Calu3 (cell line): ENCODE results near the gene FLVCR2. TPM values are rescaled to one million over a fixed set of nuclear protein-coding genes. Genes with fewer than 3 reads are reported as not detected.

ENCODE experiments used
- BruUV-seq: library from RNA; stranded (reverse); fragments of 400-500 nt; replicated peaks from 2 replicates; lab custom pipeline; 2021; lab: Mats Ljungman, UMichigan
- CTCF ChIA-PET: fragments of 300-600 bp; sonication (Branson Sonifier 250); formaldehyde crosslinking; loops from one replicate; lab custom pipeline; 2022; ENCODE audit warnings: antibody characterized with exemption; lab: Charles Lee
- DNase-seq: peaks from one replicate; pipeline ENCODE4 v3.0.0; 2022
- H3K27ac Mint-ChIP-seq: one replicate; pipeline ENCODE4 v1.8.0; 2022; ENCODE audit warnings: mixed read lengths; ENCODE audit not compliant: unreplicated experiment
- H3K27me3 Mint-ChIP-seq: one replicate; pipeline ENCODE4 v1.8.0; 2022; ENCODE audit warnings: mixed read lengths; ENCODE audit not compliant: unreplicated experiment
- H3K36me3 Mint-ChIP-seq: one replicate; pipeline ENCODE4 v1.8.0; 2022; ENCODE audit warnings: mild to moderate bottlenecking, moderate library complexity, mixed read lengths; ENCODE audit not compliant: insufficient read depth, unreplicated experiment
- H3K4me1 Mint-ChIP-seq: one replicate; pipeline ENCODE4 v1.8.0; 2022; ENCODE audit warnings: mild to moderate bottlenecking, low read depth, mixed read lengths; ENCODE audit not compliant: unreplicated experiment
- H3K4me3 Mint-ChIP-seq: one replicate; pipeline ENCODE4 v1.8.0; 2022; ENCODE audit warnings: mild to moderate bottlenecking, low read depth, moderate library complexity, mixed read lengths; ENCODE audit not compliant: unreplicated experiment
- H3K9me3 Mint-ChIP-seq: one replicate; pipeline ENCODE4 v1.8.0; 2022; ENCODE audit warnings: low read depth, mixed read lengths; ENCODE audit not compliant: unreplicated experiment
- CTCF ChIP-seq: fragments of 200-600 bp; IDR thresholded peaks from one replicate; pipeline ENCODE4 v1.8.0; 2022; ENCODE audit warnings: antibody characterized with exemption; ENCODE audit not compliant: unreplicated experiment
- intact Hi-C: fragments of 100-400 bp; cut with micrococcal nuclease; formaldehyde crosslinking; loops from one replicate; pipeline ENCODE4 v1.10.0; 2022; ENCODE audit not compliant: unreplicated experiment
- total RNA-seq: library from RNA; stranded (reverse); gene quantifications from 2 replicates; pipeline ENCODE4 v1.2.3, GENCODE V29; 2022

FLVCR2 gene
- total RNA-seq, 1 experiment from 2014 or later, result 1.4 TPM

GRCh38 chr14:75604979-75605851 lies 26.8 kb downstream of the FLVCR2 start:
- no TSS peak for BruUV-seq
- Mint-ChIP-seq H3K4me1 (no peaks in the 10 kb centered on the region), H3K9me3 (peaks cover 2% of the 10 kb centered on the region), H3K4me3 (no peak overlapping the region), H3K27me3 (peaks cover 28% of the 10 kb centered on the region), H3K27ac (no peak overlapping the region), H3K36me3 (no peaks in the 10 kb centered on the region)
- no peak for DNase-seq
- no peak for TF ChIP-seq CTCF
- intact Hi-C loops, result no loop called here
- CTCF ChIA-PET, result interaction anchor here (0.5 to 1.0 kb wide), 3 partner anchors 10 to 332 kb away, joined by 3 to 5 read pairs (median 4); no protein-coding TSS in a partner anchor

GRCh38 chr14:75605916-75606315 lies 27.5 kb downstream of the FLVCR2 start:
- CTCF ChIA-PET, result interaction anchor here (1.0 kb wide), 1 partner anchor 11 kb away, joined by 5 read pairs; no protein-coding TSS in a partner anchor
- H3K27me3 Mint-ChIP-seq, result peaks cover 35% of the 10 kb centered on the region
- no peak overlapping the region for H3K27ac Mint-ChIP-seq
- H3K36me3 Mint-ChIP-seq, result no peaks in the 10 kb centered on the region
- no peak for TF ChIP-seq CTCF
- H3K4me1 Mint-ChIP-seq, result no peaks in the 10 kb centered on the region
- BruUV-seq, result no TSS peak
- no peak overlapping the region for H3K4me3 Mint-ChIP-seq
- DNase-seq, result no peak
- intact Hi-C loops, result no loop called here
- H3K9me3 Mint-ChIP-seq, result peaks cover 2% of the 10 kb centered on the region

GRCh38 chr14:75607044-75607443 lies 28.6 kb downstream of the FLVCR2 start:
- H3K9me3 Mint-ChIP-seq, result peaks cover 2% of the 10 kb centered on the region
- no peak for DNase-seq
- no peaks in the 10 kb centered on the region for H3K4me1 Mint-ChIP-seq
- H3K4me3 Mint-ChIP-seq, result no peak overlapping the region
- H3K36me3 Mint-ChIP-seq, result no peaks in the 10 kb centered on the region
- peaks cover 39% of the 10 kb centered on the region for H3K27me3 Mint-ChIP-seq
- intact Hi-C loops, result no loop called here
- H3K27ac Mint-ChIP-seq, result no peak overlapping the region
- CTCF ChIA-PET, result interaction anchor here (0.7 kb wide), 1 partner anchor 39 kb away, joined by 4 read pairs; no protein-coding TSS in a partner anchor
- no TSS peak for BruUV-seq
- TF ChIP-seq CTCF, result no peak

- H3K27ac Mint-ChIP-seq, result no peak overlapping the region
- no peaks in the 10 kb centered on the region for H3K36me3 Mint-ChIP-seq
- no peak for DNase-seq
- no peak overlapping the region for H3K4me3 Mint-ChIP-seq
- intact Hi-C loops, result no loop called here
- no TSS peak for BruUV-seq
- peaks cover 45% of the 10 kb centered on the region for H3K27me3 Mint-ChIP-seq
- CTCF ChIA-PET, result interaction anchor here (0.9 kb wide), 1 partner anchor 12 kb away, joined by 3 read pairs; no protein-coding TSS in a partner anchor
- H3K4me1 Mint-ChIP-seq, result no peaks in the 10 kb centered on the region
- peaks cover 2% of the 10 kb centered on the region for H3K9me3 Mint-ChIP-seq
- no peak for TF ChIP-seq CTCF
Measured at GRCh38 chr14:75607842-75608640, 29.6 kb downstream of the FLVCR2 start.
